SKM-1 treated with dmso at 0.1 percent for 144 hours (cell line): ENCODE data around the gene DUOX2.
"Not testable (repeated sequence)": the region's sequence is repeated elsewhere in the genome, so short reads cannot be mapped to it uniquely, and the experiment has no call there.

Source experiments
- DNase-seq: peaks from one replicate; lab custom pipeline; 2025; ENCODE audit not compliant: unreplicated experiment; lab: John Stamatoyannopoulos, UW

Gene DUOX2

GRCh38 chr15:45120081-45120972 lies 6.4 kb upstream of the DUOX2 start:
- DNase-seq: no peak

- no peak for DNase-seq
These were observed 5.0 kb upstream of the DUOX2 start for GRCh38 chr15:45118996-45119395.

- DNase-seq: peak; percentile 87
These were observed 4.2 kb upstream of the DUOX2 start for GRCh38 chr15:45118131-45118588.

GRCh38 chr15:45117308-45118130 lies 3.5 kb upstream of the DUOX2 start:
- DNase-seq: no peak

- DNase-seq: no peak
These were observed 2.7 kb upstream of the DUOX2 start for GRCh38 chr15:45116482-45117307.

- no peak for DNase-seq
These were observed 2.1 kb upstream of the DUOX2 start for GRCh38 chr15:45116006-45116481.

- DNase-seq: no peak
These were observed 1.4 kb upstream of the DUOX2 start for GRCh38 chr15:45115312-45115820.

GRCh38 chr15:45114751-45115085 lies 746 bp upstream of the DUOX2 start:
- DNase-seq: no peak

GRCh38 chr15:45113380-45113990 lies 487 bp downstream of the DUOX2 start:
- no peak for DNase-seq

- no peak for DNase-seq
These were observed 1.2 kb downstream of the DUOX2 start for GRCh38 chr15:45112591-45113379.

GRCh38 chr15:45112143-45112590 lies 1.8 kb downstream of the DUOX2 start:
- no peak for DNase-seq

GRCh38 chr15:45111390-45112142 lies 2.4 kb downstream of the DUOX2 start:
- no peak for DNase-seq

- no peak for DNase-seq
These were observed 3.6 kb downstream of the DUOX2 start for GRCh38 chr15:45110256-45110820.

- DNase-seq: no peak
These were observed 5.9 kb downstream of the DUOX2 start for GRCh38 chr15:45107941-45108630.

- no peak for DNase-seq
These were observed 7.8 kb downstream of the DUOX2 start for GRCh38 chr15:45106002-45106790.

GRCh38 chr15:45105586-45105985 lies 8.4 kb downstream of the DUOX2 start:
- no peak for DNase-seq

GRCh38 chr15:45104170-45104569 lies 9.8 kb downstream of the DUOX2 start:
- DNase-seq: not testable (repeated sequence)
